DOHH2 (cell line): ENCODE results near the gene TRIM15.

ENCODE experiments used
- CTCF ChIP-seq: fragments of 200-600 bp; sonication (generic); IDR thresholded peaks from one replicate; pipeline ENCODE4 v1.5.1; 2014; ENCODE audit warnings: antibody characterized with exemption, mild to moderate bottlenecking, low read depth, low read length; ENCODE audit not compliant: poor library complexity, severe bottlenecking
- EZH2phosphoT487 ChIP-seq: fragments of 200-600 bp; sonication (generic); IDR thresholded peaks from 2 replicates; pipeline ENCODE4 v1.6.1; 2017; ENCODE audit warnings: borderline replicate concordance, mild to moderate bottlenecking, antibody characterized with exemption, low read length, moderate library complexity, mixed read lengths

- no peak for TF ChIP-seq CTCF
- no peak for TF ChIP-seq EZH2phosphoT487
Measured at GRCh38 chr6:30211899-30212298, 48.6 kb downstream of the TRIM15 start.
